HG03045 (cell line): ENCODE results near the gene QKI.

Experiments used
- ATAC-seq: cut with Tn5 transposase; IDR thresholded peaks from one replicate; pipeline ENCODE4 v1.9.1; 2021; ENCODE audit warnings: mild to moderate bottlenecking, moderate library complexity; ENCODE audit not compliant: unreplicated experiment

The QKI gene

GRCh38 chr6:163605385-163606097 lies 191.0 kb downstream of the QKI start:
- ATAC-seq = no peak

- ATAC-seq = no peak
Observed at GRCh38 chr6:163607792-163608191, 193.3 kb downstream of the QKI start.

DNA sequence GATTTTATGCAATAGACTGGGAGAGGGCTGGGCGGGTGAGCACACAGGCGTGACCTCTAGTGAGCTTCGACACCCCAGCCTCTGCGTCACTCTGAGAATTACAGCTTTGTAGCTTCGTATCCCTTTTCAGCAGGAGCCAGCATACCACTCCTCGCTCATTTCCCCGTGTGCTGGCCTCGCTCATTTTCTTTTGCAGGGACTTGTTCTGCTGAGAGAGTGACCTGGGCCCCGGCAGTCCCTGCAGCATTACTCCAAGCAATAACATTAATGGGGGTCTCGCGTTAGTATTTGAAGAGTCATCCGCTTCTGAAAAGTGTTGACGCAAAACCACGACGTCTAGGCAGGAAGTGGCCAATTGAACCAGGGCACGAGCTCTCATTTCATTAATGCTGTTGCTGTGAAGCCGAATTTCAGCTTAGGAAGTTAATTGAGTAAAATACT lies 193.7 kb downstream of the QKI start:
- no peak for ATAC-seq

DNA sequence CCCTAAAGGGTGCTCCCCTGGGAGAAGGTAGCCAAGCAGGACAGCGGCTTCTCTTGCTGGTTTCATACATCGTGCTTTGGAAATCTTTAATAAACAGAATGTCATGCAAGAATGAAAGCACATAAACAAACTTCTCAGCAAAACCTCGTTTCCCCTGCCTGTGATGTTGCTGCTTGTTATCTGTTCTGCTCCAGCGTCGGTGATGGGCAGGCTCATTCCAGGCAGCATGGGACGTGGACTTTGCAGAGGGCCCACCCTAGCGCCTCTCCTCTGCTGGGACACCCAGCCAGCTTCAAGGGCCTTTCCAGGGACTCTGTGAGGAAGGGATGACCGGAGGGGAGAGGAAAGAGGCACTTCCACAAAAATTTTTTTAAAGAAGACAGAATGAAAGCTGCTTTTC lies 197.7 kb downstream of the QKI start:
- no peak for ATAC-seq

GRCh38 chr6:163613025-163613424 lies 198.5 kb downstream of the QKI start:
- ATAC-seq = no peak

DNA sequence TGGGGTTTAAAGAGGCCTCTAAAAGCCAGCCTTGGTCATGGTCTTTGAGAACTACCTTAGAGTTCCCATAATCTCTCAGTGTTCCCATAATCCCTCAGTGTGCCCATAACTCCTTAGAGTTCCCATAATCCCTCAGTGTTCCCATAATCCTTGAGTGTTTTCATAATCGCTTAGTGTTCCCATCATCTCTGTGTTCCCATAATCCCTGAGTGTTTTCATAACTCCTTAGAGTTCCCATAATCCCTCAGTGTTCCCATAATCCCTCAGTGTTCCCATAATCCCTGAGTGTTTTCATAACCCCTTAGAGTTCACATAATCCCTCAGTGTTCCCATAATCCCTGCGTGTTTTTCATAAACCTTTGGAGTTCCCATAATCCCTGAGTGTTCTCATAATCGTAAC lies 199.2 kb downstream of the QKI start:
- ATAC-seq = no peak

DNA sequence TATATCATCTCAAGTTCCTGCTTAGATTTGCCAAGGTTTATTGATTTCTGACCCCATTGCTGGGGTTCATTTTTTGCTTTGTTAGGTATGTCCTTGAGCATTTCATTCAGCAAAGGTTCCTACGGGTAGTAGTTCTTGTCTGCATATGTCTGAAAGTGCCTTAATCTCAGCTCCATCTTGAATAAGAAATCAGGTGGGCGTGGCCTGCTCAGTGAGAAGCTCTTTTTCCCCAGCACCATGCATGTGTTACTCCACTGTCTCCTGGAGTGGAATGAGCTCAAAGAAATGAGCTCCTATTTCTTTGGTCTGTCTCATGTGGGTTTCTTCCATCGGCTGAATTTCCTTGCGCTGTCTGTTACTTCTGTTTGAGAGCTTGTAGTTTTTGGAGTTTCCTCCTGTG lies 201.9 kb downstream of the QKI start:
- no peak for ATAC-seq

DNA sequence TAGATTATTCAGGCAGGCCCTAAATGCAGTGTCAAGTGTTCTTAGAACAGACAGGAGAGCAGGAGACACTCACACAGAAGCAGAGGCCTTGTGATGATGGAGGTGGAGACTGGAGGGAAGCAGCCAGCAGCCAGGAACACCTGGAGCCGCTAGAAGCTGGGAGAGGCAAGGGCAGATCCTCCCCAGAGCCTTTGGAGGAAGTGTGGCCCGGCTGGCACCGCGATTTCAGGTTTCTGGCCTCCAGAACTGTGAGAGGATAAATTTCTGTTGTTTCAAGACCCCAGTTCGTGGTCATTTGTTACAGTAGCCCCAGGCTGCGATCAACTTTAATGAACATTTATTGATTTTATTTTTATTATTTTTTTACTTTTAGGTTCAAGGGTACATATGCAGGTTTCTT lies 203.0 kb downstream of the QKI start:
- ATAC-seq = no peak

DNA sequence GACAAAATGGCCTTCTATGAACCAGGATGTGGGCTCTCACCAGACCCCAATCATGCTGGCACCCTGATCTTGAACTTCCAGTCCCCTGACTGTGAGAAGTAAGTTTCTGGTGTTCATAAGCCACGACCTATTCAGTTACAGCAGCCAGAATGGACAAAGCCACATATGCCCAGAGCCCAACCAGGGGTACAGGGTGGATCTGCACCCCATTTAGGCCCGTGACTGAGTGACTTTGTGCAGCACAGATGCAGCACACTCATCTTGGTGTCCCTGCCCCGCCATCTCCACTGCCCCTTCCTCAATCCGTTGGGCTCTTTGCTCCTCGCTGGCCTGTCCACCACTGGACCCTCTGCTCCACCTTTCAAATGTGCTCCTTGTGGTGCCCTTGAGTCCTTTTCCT lies 205.6 kb downstream of the QKI start:
- no peak for ATAC-seq

GRCh38 chr6:163620670-163621330 lies 206.3 kb downstream of the QKI start:
- ATAC-seq = no peak

DNA sequence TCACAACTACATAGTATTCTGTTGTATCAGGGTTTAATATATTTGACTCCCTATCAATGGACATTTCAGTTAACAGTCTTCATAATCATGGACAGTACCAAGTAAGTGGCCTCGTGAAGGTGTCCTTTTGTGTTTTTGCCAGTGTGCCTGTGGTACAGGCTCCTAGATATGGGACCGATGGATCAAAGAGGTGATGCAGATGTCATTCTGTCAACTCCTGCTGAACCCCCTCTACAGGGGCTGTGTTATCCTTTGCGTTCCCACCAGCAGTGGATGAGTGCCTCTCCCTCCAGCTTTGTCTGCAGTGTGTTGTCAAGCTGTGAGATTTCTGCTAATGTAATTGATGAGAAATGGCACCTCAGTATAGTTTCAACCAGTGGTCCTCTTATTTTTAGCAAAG lies 210.7 kb downstream of the QKI start:
- no peak for ATAC-seq

- ATAC-seq = no peak
Observed at GRCh38 chr6:163626073-163626867, 211.8 kb downstream of the QKI start.

- no peak for ATAC-seq
Observed at GRCh38 chr6:163627274-163628062, 212.9 kb downstream of the QKI start.
